Measurements from ENCODE around the gene PRKCQ. TPM values are rescaled to one million over a fixed set of nuclear protein-coding genes. Genes with fewer than 3 reads are reported as not detected.

Gene PRKCQ
- total RNA-seq, 1 donor from 2014 or later, result 24.0 TPM

GRCh38 chr10:6386346-6386745 is 193.7 kb downstream of the PRKCQ start:
- Mint-ChIP-seq H3K4me3 (ENCODE audit: unreplicated experiment) (no peak overlapping the region), H3K27me3 (ENCODE audit: unreplicated experiment) (peaks cover 4% of the 10 kb centered on the region), H3K36me3 (ENCODE audit: low read depth, unreplicated experiment) (peaks cover 10% of the 10 kb centered on the region), H3K9me3 (ENCODE audit: unreplicated experiment) (peaks cover under 1% of the 10 kb centered on the region), H3K27ac (ENCODE audit: unreplicated experiment) (no peak overlapping the region), H3K4me1 (ENCODE audit: unreplicated experiment) (no peaks in the 10 kb centered on the region)
- no peak for TF ChIP-seq CTCF (IDR thresholded peaks at IDR 0.05; ENCODE audit: unreplicated experiment)
- DNase-seq (ENCODE audit: low spot score), result no peak

- H3K36me3 Mint-ChIP-seq (ENCODE audit: low read depth, unreplicated experiment), result peaks cover 17% of the 10 kb centered on the region
- no peak overlapping the region for H3K27ac Mint-ChIP-seq (ENCODE audit: unreplicated experiment)
- H3K4me3 Mint-ChIP-seq (ENCODE audit: unreplicated experiment), result no peak overlapping the region
- H3K9me3 Mint-ChIP-seq (ENCODE audit: unreplicated experiment), result peaks cover 7% of the 10 kb centered on the region
- TF ChIP-seq CTCF (IDR thresholded peaks at IDR 0.05; ENCODE audit: unreplicated experiment), result no peak
- peaks cover 4% of the 10 kb centered on the region for H3K27me3 Mint-ChIP-seq (ENCODE audit: unreplicated experiment)
- no peak for DNase-seq (ENCODE audit: low spot score)
- H3K4me1 Mint-ChIP-seq (ENCODE audit: unreplicated experiment), result no peaks in the 10 kb centered on the region
Measured at GRCh38 chr10:6385665-6386064, 194.4 kb downstream of the PRKCQ start.

GRCh38 chr10:6384847-6385246 is 195.2 kb downstream of the PRKCQ start:
- H3K4me1 Mint-ChIP-seq (ENCODE audit: unreplicated experiment), result no peaks in the 10 kb centered on the region
- peaks cover 4% of the 10 kb centered on the region for H3K27me3 Mint-ChIP-seq (ENCODE audit: unreplicated experiment)
- H3K4me3 Mint-ChIP-seq (ENCODE audit: unreplicated experiment), result no peak overlapping the region
- H3K36me3 Mint-ChIP-seq (ENCODE audit: low read depth, unreplicated experiment), result peaks cover 22% of the 10 kb centered on the region
- H3K9me3 Mint-ChIP-seq (ENCODE audit: unreplicated experiment), result peaks cover 10% of the 10 kb centered on the region
- TF ChIP-seq CTCF (IDR thresholded peaks at IDR 0.05; ENCODE audit: unreplicated experiment), result no peak
- H3K27ac Mint-ChIP-seq (ENCODE audit: unreplicated experiment), result no peak overlapping the region
- DNase-seq (ENCODE audit: low spot score), result no peak

- no peak for TF ChIP-seq CTCF (IDR thresholded peaks at IDR 0.05; ENCODE audit: unreplicated experiment)
- Mint-ChIP-seq H3K27me3 (ENCODE audit: unreplicated experiment) (peaks cover 11% of the 10 kb centered on the region), H3K4me1 (ENCODE audit: unreplicated experiment) (no peaks in the 10 kb centered on the region), H3K9me3 (ENCODE audit: unreplicated experiment) (peaks cover 18% of the 10 kb centered on the region), H3K36me3 (ENCODE audit: low read depth, unreplicated experiment) (peaks cover 24% of the 10 kb centered on the region), H3K27ac (ENCODE audit: unreplicated experiment) (no peak overlapping the region), H3K4me3 (ENCODE audit: unreplicated experiment) (no peak overlapping the region)
- DNase-seq (ENCODE audit: low spot score), result no peak
Measured at GRCh38 chr10:6384031-6384430, 196.0 kb downstream of the PRKCQ start.

GRCh38 chr10:6383096-6383812 is 196.8 kb downstream of the PRKCQ start:
- Mint-ChIP-seq H3K9me3 (ENCODE audit: unreplicated experiment) (peaks cover 24% of the 10 kb centered on the region), H3K4me1 (ENCODE audit: unreplicated experiment) (no peaks in the 10 kb centered on the region), H3K36me3 (ENCODE audit: low read depth, unreplicated experiment) (peaks cover 24% of the 10 kb centered on the region), H3K4me3 (ENCODE audit: unreplicated experiment) (no peak overlapping the region), H3K27me3 (ENCODE audit: unreplicated experiment) (peaks cover 11% of the 10 kb centered on the region), H3K27ac (ENCODE audit: unreplicated experiment) (no peak overlapping the region)
- DNase-seq (ENCODE audit: low spot score), result no peak
- no peak for TF ChIP-seq CTCF (IDR thresholded peaks at IDR 0.05; ENCODE audit: unreplicated experiment)

Measured in endothelial cell (in vitro differentiated cells).